ENCODE data around the gene ALKAL2.

ALKAL2 gene

GRCh38 chr2:289362-290089, 1.6 kb upstream of the ALKAL2 start:
- no peak for FAIRE-seq

- no peak for FAIRE-seq
These were observed 969 bp upstream of the ALKAL2 start for GRCh38 chr2:288758-289361.

- no peak for FAIRE-seq
These were observed 413 bp downstream of the ALKAL2 start for GRCh38 chr2:287471-287885.

- no peak for FAIRE-seq
These were observed 1.0 kb downstream of the ALKAL2 start for GRCh38 chr2:286774-287392.

- no peak for FAIRE-seq
These were observed 1.9 kb downstream of the ALKAL2 start for GRCh38 chr2:286035-286434.

GRCh38 chr2:285531-285930, 2.4 kb downstream of the ALKAL2 start:
- no peak for FAIRE-seq

- no peak for FAIRE-seq
These were observed 2.9 kb downstream of the ALKAL2 start for GRCh38 chr2:284896-285492.

GRCh38 chr2:283996-284794, 3.7 kb downstream of the ALKAL2 start:
- FAIRE-seq: no peak

- FAIRE-seq: no peak
These were observed 5.3 kb downstream of the ALKAL2 start for GRCh38 chr2:282371-283263.

GRCh38 chr2:281381-281780, 6.5 kb downstream of the ALKAL2 start:
- no peak for FAIRE-seq

GRCh38 chr2:280650-281110, 7.2 kb downstream of the ALKAL2 start:
- FAIRE-seq: no peak

- FAIRE-seq: no peak
These were observed 7.8 kb downstream of the ALKAL2 start for GRCh38 chr2:279956-280649.

- no peak for FAIRE-seq
These were observed 8.5 kb downstream of the ALKAL2 start for GRCh38 chr2:279366-279765.

GRCh38 chr2:278927-279320, 9.0 kb downstream of the ALKAL2 start:
- no peak for FAIRE-seq

GRCh38 chr2:278312-278926, 9.5 kb downstream of the ALKAL2 start:
- no peak for FAIRE-seq

- FAIRE-seq: no peak
These were observed 12.4 kb downstream of the ALKAL2 start for GRCh38 chr2:275466-275865.

GRCh38 chr2:274503-274902, 13.4 kb downstream of the ALKAL2 start:
- FAIRE-seq: no peak

GRCh38 chr2:273333-273732, 14.6 kb downstream of the ALKAL2 start:
- FAIRE-seq: no peak

- FAIRE-seq: no peak
These were observed 16.0 kb downstream of the ALKAL2 start for GRCh38 chr2:271917-272316.

- no peak for FAIRE-seq
These were observed 17.0 kb downstream of the ALKAL2 start for GRCh38 chr2:270861-271260.

Data from endometrium (tissue), 2 donors.